Stomach (tissue), 9 donors: ENCODE results near the gene SLC34A3. TPM values are rescaled to one million over a fixed set of nuclear protein-coding genes. Genes with fewer than 3 reads are reported as not detected.
"Not testable (repeated sequence)": the region's sequence is repeated elsewhere in the genome, so short reads cannot be mapped to it uniquely, and the experiment has no call there.

Source experiments
- DNase-seq, 2 donors: peaks; one replicate each; pipeline versions ENCODE4 v3.0.0 to v3.0.0-alpha.2; 2013 to 2019
- H3K27ac ChIP-seq, 5 donors: fragments of 200-600 bp in 4 of 5; sonication (generic) in 4 of 5; one replicate each; pipeline ENCODE4 v1.5.1; 2013 to 2019; ENCODE audit warnings: mild to moderate bottlenecking in 1 of 5, moderate library complexity in 1 of 5
- H3K27me3 ChIP-seq, 3 donors: fragments of 200-600 bp; sonication (generic); one replicate each; pipeline ENCODE4 v1.5.1; 2017 to 2019; ENCODE audit warnings: mixed run types in 1 of 3
- H3K36me3 ChIP-seq, 4 donors: fragments of 200-600 bp; sonication (generic); 1 replicate in 3 of 4; 2 replicates in 1 of 4; pipeline ENCODE4 v1.5.1; 2016 to 2019
- H3K4me1 ChIP-seq, 4 donors: fragments of 200-600 bp; sonication (generic); one replicate each; pipeline ENCODE4 v1.5.1; 2016 to 2019
- H3K4me3 ChIP-seq, 4 donors: fragments of 200-600 bp; sonication (generic) in 3 of 4; one replicate each; pipeline ENCODE4 v1.5.1; 2016 to 2019; ENCODE audit warnings: mild to moderate bottlenecking in 1 of 4
- H3K9me3 ChIP-seq, 4 donors: fragments of 200-600 bp; sonication (generic); one replicate each; pipeline ENCODE4 v1.5.1; 2016 to 2019
- EP300 ChIP-seq: sonication (generic); formaldehyde crosslinking; IDR thresholded peaks from one replicate; pipeline ENCODE4 v1.6.1; 2017; ENCODE audit warnings: antibody characterized with exemption
- POLR2A ChIP-seq, 4 donors: fragments of 450-650 bp; IDR thresholded peaks; one replicate each; pipeline ENCODE4 v1.6.1; 2016; ENCODE audit warnings: antibody characterized with exemption in 4 of 4, control low read depth in 2 of 4, mild to moderate bottlenecking in 1 of 4, moderate library complexity in 1 of 4
- POLR2AphosphoS5 ChIP-seq, 3 donors: sonication (generic); formaldehyde crosslinking; IDR thresholded peaks; one replicate each; pipeline ENCODE4 v1.6.1; 2016; ENCODE audit warnings: antibody characterized with exemption in 3 of 3
- WGBS, 5 donors: extraction: QIAGEN DNeasy Blood & Tissue Kit in 3 of 5; methylation state at CpG; one replicate each; pipeline versions ENCODE4 v1.1.5 to v1.1.7; 2013 to 2018; 5-methylcytosine and 5-hydroxymethylcytosine counted together
- intact Hi-C: fragments of 100-400 bp; cut with DNase I; formaldehyde crosslinking; loops from one replicate; pipeline ENCODE4 v1.15.1; 2023; ENCODE audit warnings: low total_unique reads
- polyA plus RNA-seq, 3 donors: library from polyadenylated mRNA; stranded (reverse); fragments of 200-250 nt; gene quantifications; one replicate each; pipeline ENCODE4 v1.2.3, GENCODE V29; 2013
- total RNA-seq, 5 donors: library from RNA; depleted of rRNA; stranded (reverse); fragments of >200 nt; gene quantifications; one replicate each; pipeline versions ENCODE4 v1.1.0 to v1.2.3, GENCODE V29; 2014 to 2016
- TF ChIP-seq, protein P1 (sequence below), 7 experiments: fragments of 450-650 bp in 4 of 7; fragments of 200-600 bp in 3 of 7; sonication (generic) in 3 of 7; IDR thresholded peaks; one replicate each; pipeline ENCODE4 v1.5.1; 2016 to 2019; ENCODE audit warnings: antibody characterized with exemption in 7 of 7, control low read depth in 2 of 7, mild to moderate bottlenecking in 1 of 7
- donor health status: healthy with polysubstance abuse.
- donor health status: Bipolar disorder and iron deficiency.
- donor health status: healthy.

The SLC34A3 gene
- total and polyA plus RNA-seq, 8 donors = 0.18 to 0.53 TPM; not detected in 6

DNA sequence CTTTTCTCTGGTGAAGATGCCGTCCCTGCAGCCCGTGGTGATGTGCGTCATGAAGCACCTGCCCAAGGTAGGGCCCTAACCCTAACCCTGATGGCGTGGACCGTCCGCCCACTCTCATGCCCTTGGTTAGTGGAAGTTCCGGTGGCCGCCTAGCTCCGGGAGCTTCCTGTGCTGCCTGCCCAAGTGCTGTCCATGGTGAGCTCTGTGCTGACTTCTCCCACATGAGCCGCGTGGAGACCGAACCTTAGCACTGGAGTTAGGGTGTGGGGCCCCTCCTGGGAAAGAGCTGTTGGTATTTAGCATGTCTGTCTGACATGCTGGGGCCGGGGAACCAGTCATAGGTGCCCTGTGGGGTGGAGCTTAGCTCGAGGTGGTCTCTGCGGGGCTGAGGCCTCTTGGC is 25.7 kb downstream of the SLC34A3 start:
- H3K4me1 ChIP-seq = peaks cover 22 to 51% (median 38%) of the 10 kb centered on the region in 4 donors
- TF ChIP-seq POLR2AphosphoS5 (IDR thresholded peaks at IDR 0.05) (no peak), EP300 (no peak)
- TF ChIP-seq, protein P1, sequence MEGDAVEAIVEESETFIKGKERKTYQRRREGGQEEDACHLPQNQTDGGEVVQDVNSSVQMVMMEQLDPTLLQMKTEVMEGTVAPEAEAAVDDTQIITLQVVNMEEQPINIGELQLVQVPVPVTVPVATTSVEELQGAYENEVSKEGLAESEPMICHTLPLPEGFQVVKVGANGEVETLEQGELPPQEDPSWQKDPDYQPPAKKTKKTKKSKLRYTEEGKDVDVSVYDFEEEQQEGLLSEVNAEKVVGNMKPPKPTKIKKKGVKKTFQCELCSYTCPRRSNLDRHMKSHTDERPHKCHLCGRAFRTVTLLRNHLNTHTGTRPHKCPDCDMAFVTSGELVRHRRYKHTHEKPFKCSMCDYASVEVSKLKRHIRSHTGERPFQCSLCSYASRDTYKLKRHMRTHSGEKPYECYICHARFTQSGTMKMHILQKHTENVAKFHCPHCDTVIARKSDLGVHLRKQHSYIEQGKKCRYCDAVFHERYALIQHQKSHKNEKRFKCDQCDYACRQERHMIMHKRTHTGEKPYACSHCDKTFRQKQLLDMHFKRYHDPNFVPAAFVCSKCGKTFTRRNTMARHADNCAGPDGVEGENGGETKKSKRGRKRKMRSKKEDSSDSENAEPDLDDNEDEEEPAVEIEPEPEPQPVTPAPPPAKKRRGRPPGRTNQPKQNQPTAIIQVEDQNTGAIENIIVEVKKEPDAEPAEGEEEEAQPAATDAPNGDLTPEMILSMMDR (IDR thresholded peaks at IDR 0.05) = no peak
- H3K27me3 ChIP-seq = no peaks in the 10 kb centered on the region
- intact Hi-C loops = no loop called here
- DNase-seq = no peak
- H3K9me3 ChIP-seq = no peaks in the 10 kb centered on the region
- peak overlapping the region; percentile 94 to 100 (median 98) for H3K4me3 ChIP-seq
- no peak overlapping the region for H3K27ac ChIP-seq
- H3K36me3 ChIP-seq = peaks cover 4 to 32% (median 26%) of the 10 kb centered on the region in 4 donors
- 71 to 87% (median 76%) methylated on average over 15 of the region's 15 CpGs for WGBS, 5 donors

DNA sequence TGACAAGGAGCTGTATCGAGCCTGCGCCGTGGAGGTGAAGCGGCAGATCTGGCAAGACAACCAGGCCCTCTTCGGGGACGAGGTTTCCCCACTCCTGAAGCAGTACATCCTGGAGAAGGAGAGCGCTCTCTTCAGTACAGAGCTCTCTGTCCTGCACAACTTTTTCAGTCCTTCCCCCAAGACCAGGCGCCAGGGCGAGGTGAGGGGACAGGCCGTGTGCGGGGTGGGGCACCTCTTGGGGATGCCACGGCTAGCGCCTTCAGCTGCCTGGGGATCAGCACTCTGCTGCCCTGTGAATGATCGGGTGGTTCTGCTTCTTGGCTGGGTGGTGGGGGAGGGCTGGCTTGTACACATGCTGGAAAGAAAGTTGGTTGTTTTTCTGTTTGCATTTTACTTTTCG is 26.2 kb downstream of the SLC34A3 start:
- H3K36me3 ChIP-seq = peaks cover 4 to 32% (median 26%) of the 10 kb centered on the region in 4 donors
- H3K4me3 ChIP-seq = peak overlapping the region in 2 of 4 donors; percentile 97 to 100
- peaks cover 22 to 54% (median 39%) of the 10 kb centered on the region in 4 donors for H3K4me1 ChIP-seq
- TF ChIP-seq EP300 (no peak), POLR2A (IDR thresholded peaks at IDR 0.05) (no peak), POLR2AphosphoS5 (IDR thresholded peaks at IDR 0.05) (no peak)
- TF ChIP-seq, protein P1 (IDR thresholded peaks at IDR 0.05) = no peak
- no peak for DNase-seq
- intact Hi-C loops = no loop called here
- WGBS, 5 donors = 87 to 91% (median 89%) methylated on average over 15 of the region's 15 CpGs
- H3K27ac ChIP-seq = no peak overlapping the region
- H3K9me3 ChIP-seq = no peaks in the 10 kb centered on the region
- H3K27me3 ChIP-seq = no peaks in the 10 kb centered on the region

DNA sequence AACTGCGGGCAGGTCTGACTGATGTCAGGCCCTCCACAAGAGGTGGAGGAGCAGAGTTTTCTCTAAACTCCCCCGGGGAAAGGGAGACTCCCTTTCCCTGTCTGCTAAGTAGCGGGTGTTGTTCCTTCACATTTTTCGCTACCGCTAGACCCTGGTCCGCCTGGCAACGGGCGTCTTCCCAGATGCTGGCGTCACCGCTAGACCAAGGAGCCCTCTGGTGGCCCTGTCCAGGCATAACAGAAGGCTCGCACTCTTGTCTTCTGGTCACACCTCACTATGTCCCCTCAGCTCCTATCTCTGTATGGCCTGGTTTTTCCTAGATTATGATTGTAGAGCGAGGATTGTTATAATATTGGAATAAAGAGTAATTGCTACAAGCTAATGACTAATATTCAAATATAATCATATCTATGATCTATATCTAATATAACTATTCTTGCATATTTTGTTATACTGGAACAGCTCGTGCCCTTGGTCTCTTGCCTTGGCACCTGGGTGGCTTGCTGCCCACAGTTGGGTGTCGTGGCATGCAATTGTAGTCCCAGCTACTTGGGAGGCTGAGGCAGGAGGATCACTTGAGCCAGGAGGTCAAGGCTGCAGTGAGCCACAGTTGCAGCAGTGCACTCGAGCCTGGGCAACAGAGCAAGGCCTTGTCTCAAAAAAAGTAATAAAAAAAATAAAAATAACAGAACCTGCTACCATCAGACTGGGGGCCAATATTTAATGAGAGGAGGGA is 31.6 kb downstream of the SLC34A3 start:
- H3K27ac ChIP-seq, H3K9me3 ChIP-seq, intact Hi-C loops, H3K27me3 ChIP-seq, H3K4me3 ChIP-seq: not testable (repeated sequence)
- peak; percentile 50 to 60 for DNase-seq
- 19 to 34% (median 28%) methylated on average over 14 to 15 of the region's 15 CpGs for WGBS, 5 donors
- Histone ChIP-seq H3K4me1 (peaks cover 0 to 28% (median 13%) of the 10 kb centered on the region in 4 donors), H3K36me3 (peaks cover 32 to 68% (median 62%) of the 10 kb centered on the region in 4 donors)
- TF ChIP-seq, protein P1 (IDR thresholded peaks at IDR 0.05) = peak in 5 of 7 experiments; percentile 12 to 56 (median 51)

DNA sequence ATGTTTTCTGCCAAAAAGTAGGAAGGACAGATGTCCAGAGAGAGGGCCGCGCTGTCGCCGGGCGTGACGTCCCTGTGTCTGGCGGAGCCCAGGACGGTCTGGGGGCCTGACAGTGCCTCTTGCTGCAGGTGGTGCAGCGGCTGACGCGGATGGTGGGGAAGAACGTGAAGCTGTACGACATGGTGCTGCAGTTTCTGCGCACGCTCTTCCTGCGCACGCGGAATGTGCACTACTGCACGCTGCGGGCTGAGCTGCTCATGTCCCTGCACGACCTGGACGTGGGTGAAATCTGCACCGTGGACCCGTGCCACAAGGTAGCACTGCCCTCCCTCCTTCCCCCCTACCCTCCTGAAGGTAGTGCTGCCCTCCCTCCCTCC is 32.2 kb downstream of the SLC34A3 start:
- Histone ChIP-seq H3K27ac (no peak overlapping the region), H3K4me3 (no peak overlapping the region), H3K27me3 (no peaks in the 10 kb centered on the region), H3K9me3 (no peaks in the 10 kb centered on the region), H3K36me3 (peaks cover 36 to 69% (median 66%) of the 10 kb centered on the region in 4 donors), H3K4me1 (peaks cover 2 to 28% (median 17%) of the 10 kb centered on the region in 4 donors)
- TF ChIP-seq, protein P1 (IDR thresholded peaks at IDR 0.05) = no peak
- TF ChIP-seq EP300 (no peak), POLR2AphosphoS5 (IDR thresholded peaks at IDR 0.05) (no peak), POLR2A (IDR thresholded peaks at IDR 0.05) (no peak)
- DNase-seq = no peak
- WGBS, 5 donors = 88 to 92% (median 90%) methylated on average over 24 of the region's 24 CpGs
- intact Hi-C loops = no loop called here
